Activated CD4-positive, alpha-beta T cell treated with anti-CD3 and anti-CD28 coated beads, Interleukin-2, amount 50 U/mL, for 16 hours (primary cell): ENCODE data around the gene KRTAP9-7.
"Not testable (repeated sequence)": the region's sequence is repeated elsewhere in the genome, so short reads cannot be mapped to it uniquely, and the experiment has no call there.

Experiments used
- DNase-seq: peaks from one replicate; pipeline ENCODE4 v3.0.0-alpha.2; 2020

Gene KRTAP9-7

DNA sequence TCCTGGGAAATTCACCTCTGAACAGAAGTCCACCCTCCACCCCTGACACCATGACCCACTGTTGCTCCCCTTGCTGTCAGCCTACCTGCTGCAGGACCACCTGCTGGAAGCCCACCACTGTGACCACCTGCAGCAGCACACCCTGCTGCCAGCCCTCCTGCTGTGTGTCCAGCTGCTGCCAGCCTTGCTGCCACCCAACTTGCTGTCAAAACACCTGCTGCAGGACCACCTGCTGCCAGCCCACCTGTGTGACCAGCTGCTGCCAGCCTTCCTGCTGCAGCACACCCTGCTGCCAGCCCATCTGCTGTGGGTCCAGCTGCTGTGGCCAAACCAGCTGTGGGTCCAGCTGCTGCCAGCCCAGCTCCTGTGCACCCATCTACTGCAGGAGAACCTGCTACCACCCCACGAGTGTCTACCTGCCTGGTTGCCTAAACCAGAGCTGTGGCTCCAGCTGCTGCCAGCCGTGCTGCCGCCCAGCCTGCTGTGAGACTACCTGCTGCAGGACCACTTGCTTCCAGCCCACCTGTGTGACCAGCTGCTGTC is at the start of gene KRTAP9-7:
TSS of gene KRTAP9-7 (plus strand) at position 51 of the 543 bp plus-strand sequence. CDS start at position 51, 0 bp downstream.
- not testable (repeated sequence) for DNase-seq

DNA sequence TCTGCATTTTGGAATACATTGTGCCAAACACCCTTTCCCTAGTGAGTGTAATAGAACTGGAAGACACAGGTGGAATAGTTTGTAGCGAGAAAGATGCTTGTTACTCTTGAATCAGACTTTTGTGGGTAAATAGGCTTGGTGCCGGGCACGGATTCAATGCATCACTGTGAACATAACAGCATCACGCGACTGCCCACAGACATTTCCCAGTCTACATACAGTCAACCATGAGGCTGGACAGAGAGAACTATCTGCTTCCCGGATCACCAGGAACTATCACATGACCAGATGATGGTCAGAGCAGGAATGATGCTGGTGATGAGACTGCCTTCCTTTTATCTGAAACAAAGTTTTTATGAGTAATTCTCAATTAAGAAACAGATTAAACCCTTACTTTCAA is 49.4 kb upstream of the KRTAP9-7 start:
- DNase-seq = no peak

DNA sequence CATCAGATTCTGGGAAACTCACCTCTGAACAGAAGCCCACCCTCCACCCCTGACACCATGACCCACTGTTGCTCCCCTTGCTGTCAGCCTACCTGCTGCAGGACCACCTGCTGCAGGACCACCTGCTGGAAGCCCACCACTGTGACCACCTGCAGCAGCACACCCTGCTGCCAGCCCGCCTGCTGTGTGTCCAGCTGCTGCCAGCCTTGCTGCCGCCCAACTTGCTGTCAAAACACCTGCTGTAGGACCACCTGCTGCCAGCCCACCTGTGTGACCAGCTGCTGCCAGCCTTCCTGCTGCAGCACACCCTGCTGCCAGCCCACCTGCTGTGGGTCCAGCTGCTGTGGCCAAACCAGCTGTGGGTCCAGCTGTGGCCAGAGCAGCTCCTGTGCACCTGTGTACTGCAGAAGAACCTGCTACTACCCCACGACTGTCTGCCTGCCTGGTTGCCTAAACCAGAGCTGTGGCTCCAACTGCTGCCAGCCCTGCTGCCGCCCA is 48.9 kb upstream of the KRTAP9-7 start, which contains the start of gene KRTAP9-2:
TSS of gene KRTAP9-2 (plus strand) at position 51 of the 498 bp plus-strand sequence. CDS start at position 58, 7 bp downstream.
- DNase-seq = not testable (repeated sequence)

DNA sequence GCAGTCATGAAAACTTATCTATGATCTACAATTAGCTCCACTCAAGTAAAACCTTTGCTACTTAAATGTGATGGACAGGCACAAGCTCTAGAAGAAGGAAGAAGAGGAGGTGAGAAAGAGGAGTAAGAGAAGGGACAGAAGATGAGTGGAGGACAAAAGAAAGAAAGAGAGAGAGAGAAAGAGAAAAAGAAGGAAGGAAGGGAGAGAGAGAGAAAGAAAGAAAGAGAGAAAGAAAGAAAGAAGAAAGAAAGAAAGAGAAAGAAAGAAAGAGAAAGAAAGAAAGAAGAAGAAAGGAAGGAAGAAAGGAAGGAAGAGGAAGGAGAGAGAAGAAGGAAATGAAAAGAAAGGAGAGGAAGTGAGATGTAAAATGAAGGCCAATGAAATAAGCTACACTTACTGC is 45.4 kb upstream of the KRTAP9-7 start:
- DNase-seq = no peak

DNA sequence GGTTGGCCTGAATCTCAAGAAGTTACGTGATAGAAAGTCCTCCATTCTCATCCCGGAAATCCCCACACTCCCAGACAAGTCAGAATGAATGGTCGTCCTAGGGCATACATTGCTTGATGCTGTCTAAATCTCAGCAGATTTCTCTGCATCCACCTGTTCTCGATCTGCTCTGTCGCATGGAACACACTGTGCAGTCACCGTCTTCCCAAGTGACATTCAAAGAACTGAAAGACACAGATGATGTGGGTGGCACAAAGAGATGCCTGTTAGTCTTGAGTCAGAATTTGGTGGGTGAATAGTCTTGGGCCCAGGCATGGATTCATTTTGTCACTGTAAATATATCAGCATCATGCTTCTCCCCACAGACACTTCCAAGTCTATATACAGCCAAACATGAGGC is 43.8 kb upstream of the KRTAP9-7 start:
- no peak for DNase-seq

DNA sequence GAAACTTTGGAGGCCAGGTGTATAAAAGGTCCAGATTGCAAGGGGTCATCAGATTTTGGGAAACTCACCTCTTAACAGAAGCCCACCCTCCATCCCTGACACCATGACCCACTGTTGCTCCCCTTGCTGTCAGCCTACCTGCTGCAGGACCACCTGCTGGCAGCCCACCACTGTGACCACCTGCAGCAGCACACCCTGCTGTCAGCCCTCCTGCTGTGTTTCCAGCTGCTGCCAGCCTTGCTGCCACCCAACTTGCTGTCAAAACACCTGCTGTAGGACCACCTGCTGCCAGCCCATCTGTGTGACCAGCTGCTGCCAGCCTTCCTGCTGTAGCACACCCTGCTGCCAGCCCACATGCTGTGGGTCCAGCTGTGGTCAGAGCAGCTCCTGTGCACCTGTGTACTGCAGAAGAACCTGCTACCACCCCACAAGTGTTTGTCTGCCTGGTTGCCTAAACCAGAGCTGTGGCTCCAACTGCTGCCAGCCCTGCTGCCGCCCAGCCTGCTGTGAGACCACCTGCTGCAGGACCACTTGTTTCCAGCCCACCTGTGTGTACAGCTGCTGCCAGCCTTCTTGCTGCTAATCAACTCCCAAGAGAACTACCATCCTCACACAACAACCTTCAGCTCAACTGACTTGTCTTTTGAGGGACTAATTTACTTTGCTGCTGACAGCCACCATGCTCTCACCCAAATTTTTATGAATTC is 42.9 kb upstream of the KRTAP9-7 start, which contains the start of gene KRTAP9-3:
TSS of gene KRTAP9-3 (plus strand) at position 51 of the 707 bp plus-strand sequence. CDS start at position 104, 53 bp downstream.
- DNase-seq = not testable (repeated sequence)

- not testable (repeated sequence) for DNase-seq
Observed at GRCh38 chr17:41237116-41237515, 38.4 kb upstream of the KRTAP9-7 start.

GRCh38 chr17:41237949-41238437 is 37.5 kb upstream of the KRTAP9-7 start, which contains the start of gene KRTAP9-8:
KRTAP9-8 (plus strand) TSS chr17:41237999; CDS start chr17:41238052, 53 bp downstream.
- not testable (repeated sequence) for DNase-seq

DNA sequence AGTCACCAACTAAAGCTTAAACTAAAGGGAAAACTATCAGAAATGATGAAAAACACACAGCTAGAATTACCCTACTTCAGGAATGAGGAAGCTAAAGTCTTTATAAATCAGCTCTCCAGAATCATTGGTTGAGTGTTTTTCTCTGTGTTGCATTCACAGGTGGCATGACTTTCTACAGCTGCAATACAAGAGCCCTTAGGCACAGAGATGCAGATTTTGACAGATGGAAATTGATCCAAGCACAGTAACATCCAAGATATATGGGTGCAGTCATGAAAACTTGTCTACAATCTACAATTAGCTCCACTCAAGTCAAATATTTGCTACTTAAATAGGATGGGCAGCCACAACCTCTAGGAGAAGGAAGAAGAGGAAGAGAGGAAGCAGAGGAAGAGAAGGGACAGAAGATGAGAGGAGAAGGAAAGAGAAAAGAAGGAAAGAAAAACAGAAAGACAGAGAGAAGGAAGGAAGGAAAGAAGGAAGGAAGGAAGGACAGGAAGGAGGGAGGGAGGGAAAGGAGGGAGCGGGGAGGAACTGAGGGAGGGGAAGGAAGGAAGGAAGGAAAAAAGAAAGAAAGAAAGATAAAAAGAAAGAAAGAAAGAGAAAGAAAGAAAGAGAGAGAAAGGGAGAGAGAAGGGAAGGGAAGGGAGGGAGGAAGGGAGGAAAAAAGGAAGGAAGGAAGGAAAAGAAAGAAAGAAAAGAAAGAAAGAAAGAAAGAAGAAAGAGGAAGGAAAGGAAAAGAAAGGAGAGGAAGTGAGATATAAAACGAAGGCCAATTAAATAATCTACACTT is 28.3 kb upstream of the KRTAP9-7 start:
- DNase-seq = not testable (repeated sequence)

- not testable (repeated sequence) for DNase-seq
Observed at GRCh38 chr17:41249637-41250240, 25.8 kb upstream of the KRTAP9-7 start, which contains the start of gene KRTAP9-4. KRTAP9-4 (plus strand) TSS chr17:41249687; CDS start chr17:41249721, 34 bp downstream.

GRCh38 chr17:41251261-41251660 is 24.2 kb upstream of the KRTAP9-7 start:
- no peak for DNase-seq

- DNase-seq = no peak
Observed at GRCh38 chr17:41254861-41255260, 20.6 kb upstream of the KRTAP9-7 start.

- DNase-seq = not testable (repeated sequence)
Observed at GRCh38 chr17:41255381-41256290, 19.9 kb upstream of the KRTAP9-7 start, which contains the start of gene KRTAP9-9. KRTAP9-9 (plus strand) TSS chr17:41255384.

DNA sequence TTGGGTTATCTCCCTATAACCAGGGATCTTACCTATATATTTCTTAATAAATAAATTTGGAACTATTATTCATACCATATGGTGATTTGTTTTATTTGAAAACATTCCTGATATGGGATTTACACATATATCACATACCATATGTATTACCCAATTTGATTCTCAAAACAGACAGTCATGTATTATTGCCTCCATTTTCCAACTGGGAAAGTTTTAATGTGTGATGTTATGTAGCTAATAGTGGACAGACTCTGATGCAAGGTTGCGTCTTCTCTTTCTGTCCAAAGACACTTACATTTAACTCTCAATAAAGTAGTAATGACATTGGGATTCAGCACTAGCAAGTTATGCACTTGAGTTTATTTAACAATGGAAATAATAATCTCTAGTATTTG is 19.2 kb upstream of the KRTAP9-7 start:
- DNase-seq = no peak

DNA sequence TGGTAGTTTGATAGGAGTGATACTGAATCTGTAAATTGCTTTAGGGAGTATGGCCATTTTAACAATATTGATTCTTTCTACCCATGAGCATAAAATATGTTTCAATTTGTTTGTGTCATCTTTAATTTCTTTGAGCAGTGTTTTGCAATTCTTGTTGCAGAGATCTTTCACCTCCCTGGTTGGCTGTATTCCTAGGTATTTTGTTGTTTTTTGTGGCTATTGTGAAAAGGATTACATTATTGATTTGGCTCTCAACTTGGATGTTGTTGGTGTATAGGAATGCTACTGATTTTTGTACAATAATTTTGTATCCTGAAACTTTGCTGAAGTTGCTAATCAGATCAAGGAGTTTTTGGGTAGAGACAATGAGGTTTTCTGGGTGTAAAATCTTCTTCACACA is 17.1 kb upstream of the KRTAP9-7 start:
- no peak for DNase-seq

DNA sequence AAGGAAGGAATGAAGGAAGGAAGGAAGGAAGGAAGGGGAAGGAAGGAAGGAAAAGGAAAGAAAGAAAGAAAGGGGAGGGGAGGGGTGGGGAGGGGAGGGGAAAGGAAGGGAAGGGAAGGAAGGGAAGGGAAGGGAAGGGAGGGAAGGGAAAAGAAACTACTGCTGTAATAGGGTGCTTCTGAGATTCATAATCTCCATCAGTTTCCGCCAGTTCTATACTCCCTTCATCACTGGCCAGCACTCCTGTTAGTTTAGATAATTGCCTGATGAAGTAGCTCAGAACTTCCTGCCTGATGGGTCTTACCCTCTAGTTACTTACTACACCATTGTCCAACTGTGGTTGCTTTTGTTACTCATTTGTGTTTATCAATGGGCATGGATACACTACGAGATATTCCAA is 12.3 kb upstream of the KRTAP9-7 start:
- DNase-seq = no peak

GRCh38 chr17:41264599-41264998 is 10.9 kb upstream of the KRTAP9-7 start:
- DNase-seq = no peak

- no peak for DNase-seq
Observed at GRCh38 chr17:41265078-41265477, 10.4 kb upstream of the KRTAP9-7 start, which contains the start of gene KRTAP9-6. KRTAP9-6 (plus strand) TSS chr17:41265378; CDS start chr17:41265378, 0 bp downstream.

- DNase-seq = no peak
Observed at GRCh38 chr17:41267711-41268110, 7.8 kb upstream of the KRTAP9-7 start.

DNA sequence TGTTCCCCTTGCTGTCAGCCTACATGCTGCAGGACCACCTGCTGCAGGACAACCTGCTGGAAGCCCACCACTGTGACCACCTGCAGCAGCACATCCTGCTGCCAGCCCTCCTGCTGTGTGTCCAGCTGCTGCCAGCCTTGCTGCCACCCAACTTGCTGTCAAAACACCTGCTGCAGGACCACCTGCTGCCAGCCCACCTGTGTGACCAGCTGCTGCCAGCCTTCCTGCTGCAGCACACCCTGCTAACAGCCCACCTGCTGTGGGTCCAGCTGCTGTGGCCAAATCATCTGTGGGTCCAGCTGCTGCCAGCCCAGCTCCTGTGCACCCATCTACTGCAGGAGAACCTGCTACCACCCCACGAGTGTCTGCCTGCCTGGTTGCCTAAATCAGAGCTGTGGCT is 4.2 kb upstream of the KRTAP9-7 start:
- not testable (repeated sequence) for DNase-seq

DNA sequence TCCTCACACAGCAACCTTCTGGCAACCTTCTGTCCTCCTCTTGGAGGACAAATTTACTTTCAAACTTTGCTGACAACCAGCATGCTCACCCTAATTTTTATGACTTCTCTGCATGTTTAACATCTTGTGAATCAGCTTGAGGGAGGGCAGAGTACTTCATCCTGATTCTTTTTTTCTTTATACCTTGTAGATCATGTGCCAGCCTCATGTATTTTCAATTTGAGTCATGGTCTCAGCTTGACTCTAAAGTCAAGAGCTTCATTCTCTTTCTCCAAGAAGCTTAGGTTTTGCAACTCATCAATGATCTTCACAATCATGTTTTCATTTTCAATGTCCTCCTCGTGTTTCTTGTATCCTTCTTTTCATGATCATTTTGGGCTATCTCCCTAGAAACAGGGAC is 3.6 kb upstream of the KRTAP9-7 start:
- no peak for DNase-seq
